HG03095 (cell line): ENCODE results near the gene IL1RAP.

Source experiments
- ATAC-seq: cut with Tn5 transposase; IDR thresholded peaks from one replicate; pipeline ENCODE4 v1.9.1; 2021; ENCODE audit warnings: moderate library complexity; ENCODE audit not compliant: unreplicated experiment

Gene IL1RAP

GRCh38 chr3:190541008-190541407 is 27.1 kb downstream of the IL1RAP start:
- no peak for ATAC-seq

DNA sequence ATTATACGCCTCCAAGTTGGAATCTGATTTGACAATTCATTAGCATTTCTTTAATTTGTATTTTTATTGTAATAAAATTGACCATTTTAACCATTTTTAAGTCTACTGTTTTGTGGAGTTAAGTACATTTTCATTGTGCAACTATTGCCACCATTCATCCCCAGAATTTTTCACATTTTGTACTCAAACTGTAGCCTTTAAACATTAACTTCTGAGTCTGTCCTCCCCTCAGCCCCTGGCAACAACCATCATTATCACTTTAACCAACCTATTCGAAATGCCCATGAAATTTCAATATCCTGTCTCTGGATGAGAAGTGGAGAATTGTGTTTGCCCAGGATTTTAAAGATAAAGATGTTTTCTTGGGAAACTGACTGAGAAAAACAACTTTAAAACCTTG is 27.7 kb downstream of the IL1RAP start:
- ATAC-seq = no peak

DNA sequence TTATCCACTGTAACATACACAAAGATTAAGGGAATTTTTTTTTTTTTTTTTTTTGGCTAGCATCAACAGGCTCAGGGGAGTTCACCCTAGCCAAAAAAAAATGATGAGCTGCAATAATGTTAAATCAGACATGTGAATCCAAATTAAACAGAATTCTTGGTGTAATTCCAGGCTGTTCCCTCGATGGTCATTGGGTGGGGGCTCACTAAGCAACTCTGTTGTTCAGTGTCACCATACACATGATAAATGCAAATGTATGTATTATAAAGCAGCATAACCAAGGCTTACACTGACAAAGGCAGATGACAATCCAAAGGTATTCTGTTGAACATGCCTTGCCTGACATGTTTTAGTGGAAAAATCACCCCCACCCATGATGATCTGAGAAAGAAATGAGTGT is 29.0 kb downstream of the IL1RAP start:
- ATAC-seq = no peak

- ATAC-seq = no peak
These were observed 29.8 kb downstream of the IL1RAP start for GRCh38 chr3:190543671-190544070.

DNA sequence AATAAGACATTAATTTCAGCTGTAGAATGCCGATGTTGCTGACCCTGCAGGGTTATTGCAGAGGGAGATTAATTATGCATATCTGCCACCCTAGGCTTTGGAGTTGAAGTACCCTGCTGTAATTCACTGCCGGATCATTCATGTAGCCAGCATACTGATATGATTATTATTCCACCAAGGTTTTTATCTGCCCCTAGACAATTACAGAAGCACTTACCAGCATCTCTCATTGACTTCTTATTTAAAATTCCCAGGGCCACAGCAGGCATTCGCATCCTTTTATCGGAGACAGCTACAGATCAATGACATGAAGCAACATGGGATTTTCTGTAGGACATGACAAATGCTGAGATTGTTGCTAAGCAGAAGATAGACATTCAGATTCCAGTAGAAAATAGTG is 31.3 kb downstream of the IL1RAP start:
- ATAC-seq = no peak

DNA sequence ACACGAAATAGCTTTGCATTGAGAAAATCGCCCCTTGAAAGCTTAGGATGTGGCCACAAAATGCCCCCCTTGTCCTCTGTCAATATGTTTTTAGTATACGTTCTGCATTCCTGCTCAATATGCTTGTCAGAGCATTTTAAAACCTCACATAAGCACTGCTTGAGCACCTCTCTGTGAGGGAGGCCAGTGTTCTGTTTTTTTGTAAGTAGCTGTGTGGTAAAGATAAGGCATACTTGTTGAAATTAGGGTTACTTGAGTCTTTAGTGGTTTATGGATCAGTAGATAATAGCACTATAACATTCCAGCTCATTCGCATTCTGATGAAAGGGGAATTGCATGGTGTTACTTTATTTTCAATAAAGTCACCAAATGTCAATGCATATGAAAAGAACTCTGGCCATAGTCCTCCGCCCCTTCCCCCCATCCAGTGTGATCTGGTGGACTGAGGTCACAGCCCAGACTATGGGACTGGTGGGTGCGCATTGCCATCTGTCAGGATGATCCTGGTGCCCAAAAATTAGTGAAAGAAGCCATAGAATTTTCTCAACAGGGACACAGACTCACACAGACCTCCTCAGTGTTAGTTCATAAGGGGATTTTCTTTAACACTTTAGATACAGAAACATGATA is 33.1 kb downstream of the IL1RAP start:
- ATAC-seq = no peak

GRCh38 chr3:190548031-190548656 is 34.3 kb downstream of the IL1RAP start:
- no peak for ATAC-seq

DNA sequence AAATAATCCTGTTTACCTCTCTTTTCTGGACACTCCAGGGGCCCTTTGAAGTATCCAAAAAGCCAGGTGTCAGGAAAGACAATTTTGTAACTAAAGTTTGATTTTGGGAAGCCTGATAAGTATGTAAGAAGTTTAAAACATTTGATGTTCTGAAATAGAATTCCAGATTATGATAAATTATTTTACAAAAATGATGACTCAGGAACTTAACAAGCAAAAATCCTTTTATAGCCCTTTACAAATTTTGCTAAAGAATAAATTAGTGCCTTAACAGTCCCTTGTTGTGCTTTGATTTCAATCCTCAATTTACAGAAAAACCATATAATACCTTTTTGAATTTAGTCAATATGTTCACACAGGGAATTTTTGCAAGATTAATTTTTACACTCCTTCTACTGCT is 38.1 kb downstream of the IL1RAP start:
- no peak for ATAC-seq

DNA sequence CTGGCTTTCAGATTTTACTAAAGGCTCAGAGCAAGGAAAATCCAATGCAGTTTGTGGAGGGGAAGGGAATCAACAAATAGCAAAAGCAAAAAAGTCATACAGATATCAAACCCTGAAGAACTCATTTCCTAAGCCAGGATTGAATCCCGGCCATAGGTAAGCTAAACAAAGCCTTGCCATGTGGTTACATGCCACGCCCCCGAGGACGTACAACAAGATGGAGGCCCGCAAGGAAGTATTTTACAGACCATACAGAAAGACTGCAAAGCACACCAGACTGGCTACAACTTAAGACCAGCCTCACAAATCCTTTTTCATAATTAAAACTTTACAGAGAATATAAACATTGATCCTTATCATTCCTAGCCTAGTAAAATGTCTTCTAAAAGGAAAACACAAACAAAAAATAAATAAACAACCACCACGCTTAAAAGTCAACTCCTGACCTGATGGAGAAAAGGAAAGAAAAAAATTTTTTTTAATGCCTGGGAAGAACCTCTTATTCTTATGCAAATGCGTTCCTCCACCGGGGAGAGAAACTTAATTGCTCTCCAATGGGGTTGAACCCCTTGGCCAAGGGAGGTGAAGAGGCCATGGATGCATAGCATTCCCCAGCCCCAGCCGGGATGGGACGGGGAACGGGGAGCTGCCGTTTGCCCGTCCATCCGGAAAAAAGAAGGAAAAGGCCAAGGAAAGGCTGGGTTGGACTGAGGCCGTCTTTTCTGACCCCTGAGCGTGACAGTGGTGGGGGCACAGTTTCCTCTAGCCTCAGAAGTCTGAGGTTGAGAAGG is 39.3 kb downstream of the IL1RAP start:
- no peak for ATAC-seq

DNA sequence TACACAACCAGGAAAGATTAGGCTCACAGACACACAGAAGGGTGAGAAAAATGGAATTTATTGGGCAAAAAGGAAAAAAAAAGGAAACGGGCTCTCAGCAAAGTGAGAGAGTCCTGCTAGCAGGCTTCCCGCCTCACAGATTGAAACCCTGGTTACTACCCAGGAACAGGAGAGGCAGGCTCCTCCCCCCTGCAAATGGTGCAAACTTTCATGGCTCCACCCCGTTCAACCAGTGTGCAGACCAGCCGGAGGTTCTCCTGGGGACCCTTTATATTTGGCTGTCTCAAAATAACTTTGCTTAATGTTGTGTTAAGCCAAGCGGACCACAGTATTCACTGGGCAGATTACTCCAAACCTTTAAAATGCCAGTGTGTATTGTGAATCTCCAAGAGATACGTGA is 40.3 kb downstream of the IL1RAP start:
- no peak for ATAC-seq

- no peak for ATAC-seq
These were observed 42.5 kb downstream of the IL1RAP start for GRCh38 chr3:190556351-190556750.

- ATAC-seq = no peak
These were observed 43.4 kb downstream of the IL1RAP start for GRCh38 chr3:190557296-190557695.

- ATAC-seq = no peak
These were observed 44.4 kb downstream of the IL1RAP start for GRCh38 chr3:190558316-190558715.

DNA sequence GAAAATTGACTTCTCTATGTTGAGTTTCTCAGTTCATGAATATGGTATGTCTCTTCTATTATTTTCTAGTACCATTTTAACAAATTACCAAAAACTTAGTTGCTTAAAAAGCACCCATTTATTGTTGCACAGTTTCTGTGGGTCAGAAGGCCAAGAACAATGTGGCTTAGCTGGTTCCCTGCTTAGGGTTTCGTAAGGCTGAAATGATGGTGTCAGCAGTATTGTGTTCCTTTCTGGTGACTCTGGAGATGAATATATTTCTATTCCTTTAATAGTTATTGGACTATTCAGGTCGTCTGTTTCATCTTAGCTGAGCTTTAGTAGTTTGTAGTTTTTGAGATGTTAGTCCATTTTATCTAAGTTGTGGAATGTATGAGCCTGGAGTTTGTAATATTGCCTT is 44.9 kb downstream of the IL1RAP start:
- no peak for ATAC-seq

DNA sequence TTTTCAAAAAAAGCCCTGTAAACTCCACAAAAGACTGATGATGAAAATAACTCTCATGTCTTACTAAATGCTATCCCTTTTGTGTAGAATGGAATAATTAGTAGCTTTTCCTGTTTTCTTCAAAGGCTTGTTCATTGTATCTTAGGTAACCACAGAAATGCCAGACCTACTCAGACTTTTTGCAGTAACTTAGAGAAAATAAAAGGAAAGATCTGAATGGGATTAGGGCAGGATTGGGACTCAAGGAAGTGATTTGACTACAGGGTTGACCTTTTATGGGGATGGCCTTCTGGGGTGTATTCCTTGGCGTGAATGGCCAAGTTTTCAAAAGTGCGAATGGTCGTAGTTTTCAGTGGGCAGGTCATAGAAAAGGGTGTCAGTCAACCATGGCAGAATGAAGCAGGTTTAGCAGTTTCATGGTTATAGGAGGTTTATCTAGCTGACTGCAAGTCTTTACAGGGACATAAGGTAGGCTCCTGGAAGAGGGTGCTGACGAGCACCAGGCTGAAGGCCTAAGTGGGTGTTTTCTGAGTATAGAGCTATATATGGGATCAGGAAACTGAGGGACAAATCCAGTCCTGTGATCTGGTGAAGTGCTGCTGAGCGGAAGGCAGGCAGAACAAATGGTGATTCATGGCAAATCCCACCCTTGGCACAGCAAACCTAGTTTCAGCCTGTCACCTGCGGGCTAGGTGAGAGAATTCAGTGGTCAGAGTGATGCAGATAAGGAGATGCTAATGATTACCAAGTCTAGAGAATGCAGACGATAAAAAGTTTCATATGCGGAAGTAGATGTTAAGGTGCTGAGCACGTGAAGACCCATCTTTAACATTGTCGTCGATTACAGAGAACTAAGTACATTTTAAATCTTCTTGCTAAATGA is 46.4 kb downstream of the IL1RAP start:
- ATAC-seq = no peak

- ATAC-seq = no peak
These were observed 49.1 kb downstream of the IL1RAP start for GRCh38 chr3:190562866-190563510.

GRCh38 chr3:190564175-190564574 is 50.3 kb downstream of the IL1RAP start:
- no peak for ATAC-seq

DNA sequence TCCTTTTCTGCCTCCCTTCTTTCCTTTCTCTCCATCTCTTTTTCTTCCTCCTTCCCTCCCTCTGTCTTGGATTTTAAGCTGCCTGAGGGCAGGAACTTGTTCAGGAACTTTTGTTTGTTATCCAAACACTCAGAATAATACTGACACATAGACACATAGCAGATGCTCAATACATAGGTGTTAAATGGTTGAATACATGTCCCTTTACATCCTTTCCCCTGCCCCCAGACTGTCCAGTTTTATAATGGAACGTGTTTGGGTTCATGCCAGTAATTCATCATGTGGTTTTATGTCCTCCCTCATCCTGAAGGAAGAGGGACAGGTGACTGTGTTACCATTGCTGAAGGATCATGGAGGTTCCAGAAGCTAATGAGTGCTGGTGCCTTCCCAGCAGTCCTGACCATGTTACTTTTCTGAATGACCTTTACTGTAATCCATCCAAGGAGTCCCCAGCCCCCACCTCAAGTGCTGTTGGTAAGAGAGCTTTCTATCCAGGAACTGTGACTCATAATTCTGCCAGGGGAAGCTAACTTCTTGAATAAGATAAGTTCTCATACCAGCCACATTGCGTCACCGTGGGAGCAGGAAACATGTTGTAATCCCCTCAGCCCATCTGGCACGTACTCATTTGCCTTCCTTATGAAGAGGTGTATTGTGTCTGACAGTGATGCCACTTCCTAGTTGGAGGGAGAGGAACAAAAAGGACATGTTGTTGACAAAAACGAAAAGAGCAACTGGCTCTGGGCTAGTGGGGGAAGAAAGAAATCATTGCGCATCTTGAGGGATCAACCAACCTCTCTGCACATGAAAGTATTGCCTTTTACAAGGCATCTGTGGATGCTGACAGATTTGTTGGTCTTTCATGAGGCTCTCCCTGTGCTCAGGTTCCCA is 52.4 kb downstream of the IL1RAP start:
- no peak for ATAC-seq

DNA sequence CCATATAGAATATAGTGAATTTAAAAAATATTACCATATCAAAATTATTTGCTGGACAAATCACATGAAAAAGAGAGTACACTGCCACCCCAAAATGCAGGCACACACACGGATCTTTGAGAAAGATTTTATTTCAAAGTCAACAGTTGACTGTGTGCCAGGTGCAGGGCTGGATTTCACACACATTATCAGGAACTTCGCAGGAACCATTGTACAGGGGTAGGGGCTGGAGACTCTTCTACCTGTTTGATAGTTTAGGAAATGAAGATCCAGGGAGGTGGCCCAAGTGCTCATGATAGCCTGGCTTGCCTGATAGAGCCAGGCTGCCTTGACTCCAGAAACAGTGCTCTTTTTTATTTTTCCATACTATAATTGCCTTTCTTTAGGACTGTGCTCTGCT is 54.2 kb downstream of the IL1RAP start:
- ATAC-seq = no peak

DNA sequence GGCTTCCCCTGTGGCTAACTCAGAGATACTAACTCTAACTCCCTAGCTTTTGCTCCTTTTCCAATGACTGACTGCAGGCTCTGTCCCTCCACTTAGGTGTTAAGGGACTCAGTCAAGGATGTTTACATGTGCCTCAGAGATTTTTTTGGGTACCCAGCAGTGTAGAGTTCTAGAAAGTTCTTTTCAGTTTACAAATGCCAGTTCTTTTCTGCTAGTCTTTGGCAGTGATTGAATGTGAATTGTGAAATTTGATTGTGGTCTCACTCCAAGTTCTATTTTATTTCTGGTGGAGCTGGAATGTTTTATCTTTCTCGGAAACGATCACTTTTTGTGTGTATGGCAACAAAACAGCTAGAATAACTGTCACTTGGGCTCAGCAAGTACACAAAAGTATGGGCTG is 60.6 kb downstream of the IL1RAP start:
- no peak for ATAC-seq
